Muscle layer of duodenum (tissue), 2 donors: ENCODE measurements around the gene CAPN5.
A peak's percentile ranks its signal among the peaks of the same experiment; 100 is the strongest.

Source experiments
- H3K27ac ChIP-seq: one replicate; pipeline ENCODE4 v1.7.0; 2013; ENCODE audit warnings: mild to moderate bottlenecking, low read length
- H3K27me3 ChIP-seq: one replicate; pipeline ENCODE4 v1.7.0; 2013; ENCODE audit warnings: low read depth, mild to moderate bottlenecking, control low read depth, low read length
- H3K36me3 ChIP-seq, 2 donors: one replicate each; pipeline ENCODE4 v1.7.0; 2013; ENCODE audit warnings: low read length in 2 of 2, control low read depth in 1 of 2, mild to moderate bottlenecking in 1 of 2; ENCODE audit not compliant: insufficient read depth in 2 of 2, control insufficient read depth in 1 of 2
- H3K4me1 ChIP-seq, 2 donors: one replicate each; pipeline ENCODE4 v1.7.0; 2013; ENCODE audit warnings: low read length in 2 of 2, mild to moderate bottlenecking in 2 of 2, control low read depth in 1 of 2, moderate library complexity in 1 of 2; ENCODE audit not compliant: insufficient read depth in 2 of 2, control insufficient read depth in 1 of 2
- H3K4me3 ChIP-seq, 2 donors: one replicate each; pipeline ENCODE4 v1.7.0; 2013; ENCODE audit warnings: low read length in 2 of 2, low read depth in 1 of 2, mild to moderate bottlenecking in 1 of 2
- H3K9me3 ChIP-seq, 2 donors: one replicate each; pipeline ENCODE4 v1.7.0; 2013; ENCODE audit warnings: low read length in 2 of 2, control low read depth in 1 of 2, mild to moderate bottlenecking in 1 of 2; ENCODE audit not compliant: control insufficient read depth in 1 of 2
- donor health status: healthy.

Gene CAPN5

DNA sequence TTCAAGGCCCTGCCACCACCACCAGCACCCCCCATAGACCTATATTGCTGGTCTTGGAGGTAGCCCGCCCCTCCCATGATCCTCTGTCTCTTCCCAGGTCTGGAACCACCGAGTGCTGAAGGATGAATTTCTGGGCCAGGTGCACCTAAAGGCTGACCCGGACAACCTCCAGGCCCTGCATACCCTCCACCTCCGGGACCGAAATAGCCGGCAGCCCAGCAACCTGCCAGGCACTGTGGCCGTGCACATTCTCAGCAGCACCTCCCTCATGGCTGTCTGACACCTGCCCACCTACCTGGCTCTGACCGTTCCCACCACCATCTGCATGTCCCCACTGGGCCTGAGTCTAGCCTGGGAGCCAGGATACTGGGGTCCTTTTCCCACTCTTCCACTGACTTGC is 56.8 kb downstream of the CAPN5 start:
- peaks cover 13 to 36% of the 10 kb centered on the region in 2 donors for H3K36me3 ChIP-seq
- H3K27ac ChIP-seq, result no peak overlapping the region
- no peaks in the 10 kb centered on the region for H3K9me3 ChIP-seq
- H3K4me1 ChIP-seq, result peaks cover 5 to 9% of the 10 kb centered on the region in 2 donors
- no peak overlapping the region for H3K4me3 ChIP-seq
- H3K27me3 ChIP-seq, result no peaks in the 10 kb centered on the region

DNA sequence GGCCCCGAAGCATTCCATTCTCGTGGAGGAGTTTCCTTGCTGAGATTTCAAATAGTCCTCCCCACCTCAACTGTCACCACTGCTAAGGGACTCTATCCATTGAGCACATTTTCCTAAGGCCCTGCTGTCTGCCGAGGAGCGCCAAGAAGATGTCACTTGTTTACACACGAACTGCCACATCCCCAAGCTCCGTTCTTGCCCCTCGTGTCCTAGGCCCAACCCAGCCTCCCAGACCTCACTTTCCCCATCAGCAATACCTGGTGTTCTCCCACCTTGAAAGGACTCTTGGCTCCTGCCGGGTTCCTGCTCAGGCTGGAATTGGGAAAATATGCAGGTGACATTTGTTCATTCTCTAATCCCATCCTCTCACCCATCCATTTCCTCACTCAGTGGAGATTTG is 57.3 kb downstream of the CAPN5 start:
- Histone ChIP-seq H3K4me3 (no peak overlapping the region), H3K27me3 (no peaks in the 10 kb centered on the region), H3K36me3 (peaks cover 13 to 36% of the 10 kb centered on the region in 2 donors), H3K4me1 (peaks cover 5 to 9% of the 10 kb centered on the region in 2 donors), H3K27ac (no peak overlapping the region), H3K9me3 (no peaks in the 10 kb centered on the region)

DNA sequence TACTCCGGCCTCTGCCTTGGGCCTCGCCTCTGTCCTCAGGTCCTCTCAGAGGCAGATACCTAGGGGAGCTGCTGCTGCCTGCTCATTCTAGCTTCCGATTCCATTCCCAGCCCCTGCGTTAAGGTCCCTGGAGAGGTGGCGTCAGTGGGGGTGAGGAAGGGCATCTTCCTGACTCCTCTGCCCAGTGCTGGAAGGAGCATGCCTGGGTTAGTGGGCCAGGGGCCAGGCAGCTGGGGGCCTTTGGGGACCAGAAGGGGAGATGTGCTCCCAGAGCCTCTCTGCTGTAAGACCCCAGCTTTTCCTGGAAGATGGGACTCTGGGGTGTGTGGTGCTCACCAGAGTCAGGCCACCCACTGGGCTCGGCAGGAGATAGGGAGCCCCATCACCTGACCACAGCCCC is 57.7 kb downstream of the CAPN5 start:
- Histone ChIP-seq H3K9me3 (no peaks in the 10 kb centered on the region), H3K27ac (no peak overlapping the region), H3K36me3 (peaks cover 13 to 36% of the 10 kb centered on the region in 2 donors), H3K4me3 (no peak overlapping the region), H3K4me1 (peaks cover 5 to 9% of the 10 kb centered on the region in 2 donors), H3K27me3 (no peaks in the 10 kb centered on the region)

DNA sequence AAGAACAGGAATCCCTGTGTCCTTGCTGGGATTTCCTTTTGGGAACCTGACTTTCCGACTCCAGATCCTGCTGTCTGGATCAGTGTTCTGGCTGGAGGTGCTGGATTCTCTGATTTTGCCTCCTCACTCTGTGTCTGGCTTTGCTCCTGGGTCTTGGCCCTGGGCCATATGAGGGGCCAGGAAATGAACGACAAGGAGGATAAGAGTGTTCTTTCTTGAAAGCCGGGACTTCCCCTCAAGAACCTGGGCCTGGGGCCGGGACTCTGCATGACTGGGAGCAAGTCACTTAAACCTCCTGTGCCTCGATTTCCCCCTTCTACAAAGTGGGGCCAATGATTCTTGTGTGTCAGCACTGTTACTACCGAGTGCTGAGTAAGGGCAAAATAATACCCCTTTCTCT is 58.4 kb downstream of the CAPN5 start:
- H3K27ac ChIP-seq, result no peak overlapping the region
- peaks cover 13 to 34% of the 10 kb centered on the region in 2 donors for H3K36me3 ChIP-seq
- no peak overlapping the region for H3K4me3 ChIP-seq
- no peaks in the 10 kb centered on the region for H3K9me3 ChIP-seq
- peaks cover 5 to 9% of the 10 kb centered on the region in 2 donors for H3K4me1 ChIP-seq
- H3K27me3 ChIP-seq, result no peaks in the 10 kb centered on the region

DNA sequence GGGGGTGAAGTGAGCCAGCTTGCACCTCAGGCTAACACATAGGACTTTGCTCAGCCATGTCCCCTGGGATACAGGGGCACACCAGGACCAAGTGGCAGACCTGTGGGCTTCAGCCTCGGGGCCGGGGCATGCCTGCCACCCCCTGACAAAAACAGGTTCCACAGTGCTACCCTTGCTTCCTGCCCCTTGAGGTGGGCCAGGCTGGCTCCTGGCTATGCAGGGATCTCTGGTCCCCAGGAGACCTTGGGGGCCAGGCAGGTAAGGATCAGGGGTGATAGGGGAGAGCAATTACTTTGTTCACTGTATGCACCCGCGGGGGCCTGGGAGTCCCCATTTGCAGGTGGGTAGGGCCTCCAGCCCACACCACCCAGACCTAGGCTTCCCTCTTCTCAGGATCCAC is 58.9 kb downstream of the CAPN5 start:
- H3K36me3 ChIP-seq, result peaks cover 13 to 29% of the 10 kb centered on the region in 2 donors

GRCh38 chr11:77126156-77126775 is 59.5 kb downstream of the CAPN5 start:
- H3K27me3 ChIP-seq, result no peaks in the 10 kb centered on the region
- H3K36me3 ChIP-seq, result peaks cover 7 to 24% of the 10 kb centered on the region in 2 donors
- no peak overlapping the region for H3K27ac ChIP-seq
- peaks cover 5 to 9% of the 10 kb centered on the region in 2 donors for H3K4me1 ChIP-seq
- H3K9me3 ChIP-seq, result no peaks in the 10 kb centered on the region
- H3K4me3 ChIP-seq, result no peak overlapping the region

More for the DNA sequence above, 58.9 kb downstream of the CAPN5 start:
- Histone ChIP-seq H3K4me1 (peaks cover 5 to 9% of the 10 kb centered on the region in 2 donors), H3K27ac (no peak overlapping the region), H3K27me3 (no peaks in the 10 kb centered on the region), H3K9me3 (no peaks in the 10 kb centered on the region), H3K4me3 (no peak overlapping the region)

- Histone ChIP-seq H3K4me1 (peaks cover 5 to 9% of the 10 kb centered on the region in 2 donors), H3K4me3 (peak overlapping the region; percentile 57 to 64), H3K27ac (no peak overlapping the region), H3K36me3 (peaks cover 3 to 22% of the 10 kb centered on the region in 2 donors), H3K9me3 (no peaks in the 10 kb centered on the region), H3K27me3 (no peaks in the 10 kb centered on the region)
Observed at GRCh38 chr11:77126861-77127234, 60.1 kb downstream of the CAPN5 start.

- H3K4me3 ChIP-seq, result peak overlapping the region; percentile 57 to 64
- H3K27ac ChIP-seq, result no peak overlapping the region
- H3K4me1 ChIP-seq, result peaks cover 5 to 9% of the 10 kb centered on the region in 2 donors
- no peaks in the 10 kb centered on the region for H3K27me3 ChIP-seq
- H3K36me3 ChIP-seq, result peaks cover 0 to 20% of the 10 kb centered on the region in 2 donors
- no peaks in the 10 kb centered on the region for H3K9me3 ChIP-seq
Observed at GRCh38 chr11:77127235-77127911, 60.6 kb downstream of the CAPN5 start.

GRCh38 chr11:77127920-77128691 is 61.3 kb downstream of the CAPN5 start, which contains the start of gene MYO7A:
Gene MYO7A (plus strand): TSS chr11:77128246. CDS start chr11:77130635, 2,389 bp downstream.
- H3K9me3 ChIP-seq, result no peaks in the 10 kb centered on the region
- no peaks in the 10 kb centered on the region for H3K27me3 ChIP-seq
- peaks cover 5 to 9% of the 10 kb centered on the region in 2 donors for H3K4me1 ChIP-seq
- H3K36me3 ChIP-seq, result peaks cover 0 to 13% of the 10 kb centered on the region in 2 donors
- peak within 1 kb of the TSS; percentile 57 to 64 for H3K4me3 ChIP-seq
- H3K27ac ChIP-seq, result no peak within 1 kb of the TSS

DNA sequence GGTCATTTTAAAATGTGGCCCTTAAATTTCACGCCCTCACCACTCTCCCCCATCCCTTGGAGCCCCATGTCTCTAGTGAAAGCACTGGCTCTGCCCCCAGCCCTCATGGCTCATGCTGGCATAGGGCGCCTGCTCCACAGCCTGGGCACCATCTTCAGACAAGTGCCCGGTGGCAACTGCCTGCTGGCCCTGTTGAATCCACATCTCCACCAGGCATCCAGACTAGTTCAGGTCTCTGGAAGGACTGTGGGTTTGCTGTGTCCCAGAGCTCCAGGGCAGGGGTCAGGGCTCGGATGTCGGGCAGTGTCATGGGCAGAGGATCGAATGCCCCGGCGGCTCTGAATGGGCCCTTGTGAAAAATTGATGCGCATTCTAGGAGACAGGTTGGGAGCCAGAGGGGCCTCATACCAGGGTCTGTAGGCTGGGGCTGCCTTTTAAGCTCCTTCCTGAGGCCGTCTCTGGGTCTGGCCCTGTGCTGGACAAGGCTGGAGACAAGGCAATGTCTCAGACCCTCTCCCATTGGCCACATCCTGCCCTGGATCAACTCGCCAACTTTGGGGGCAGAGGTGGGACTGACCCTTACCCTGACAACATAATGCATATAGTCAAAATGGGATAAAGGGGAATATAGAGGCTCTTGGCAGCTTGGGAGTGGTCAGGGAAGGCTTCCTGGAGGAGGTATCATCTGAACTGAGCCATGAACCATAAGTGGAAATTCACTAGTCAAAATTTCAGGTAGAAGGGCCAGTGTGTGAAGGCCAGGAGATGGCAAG is 62.5 kb downstream of the CAPN5 start:
- Histone ChIP-seq H3K9me3 (no peaks in the 10 kb centered on the region), H3K27ac (no peak overlapping the region), H3K27me3 (no peaks in the 10 kb centered on the region), H3K4me1 (peaks cover 5 to 9% of the 10 kb centered on the region in 2 donors), H3K4me3 (no peak overlapping the region), H3K36me3 (peaks cover 0 to 1% of the 10 kb centered on the region in 2 donors)
